ENCODE data around the gene PVR. TPM values are rescaled to one million over a fixed set of nuclear protein-coding genes. Genes with fewer than 3 reads are reported as not detected.

PVR gene
- total and polyA plus RNA-seq, 9 of the 15 experiments (the other 6 are each of a cell fraction or from before 2014, with no cell fraction given), result 0.89 to 14.5 (median 9.8) TPM

GRCh38 chr19:44677019-44677811 is 33.5 kb downstream of the PVR start (continued):
- TF ChIP-seq PRDM10 (IDR thresholded peaks at IDR 0.05; ENCODE audit: partially characterized antibody) (peak; percentile 92), SMARCA4 (IDR thresholded peaks at IDR 0.05) (peak; percentile 69; the same call in 1 of the 2 replicates), XRCC5 (IDR thresholded peaks at IDR 0.05; ENCODE audit: low read depth, low read length) (0 out of 2 replicates have a peak, but pooled peaks have one; percentile 30), ZSCAN29 (IDR thresholded peaks at IDR 0.05) (0 out of 2 replicates have a peak, but pooled peaks have one; percentile 53), NBN (IDR thresholded peaks at IDR 0.05; ENCODE audit: low read depth) (peak; percentile 75; the same call in 1 of the 2 replicates), TEAD1 (CRISPR knock-in tag; IDR thresholded peaks at IDR 0.05) (peak; percentile 57 to 94; a peak in 3 of 4 replicates), ZNF707 (CRISPR knock-in tag; conservative IDR thresholded peaks at IDR 0.05) (peak; percentile 78), FOSL1 (tag; conservative IDR thresholded peaks at IDR 0.05) (peak; percentile 75), ARID1B (IDR thresholded peaks at IDR 0.05) (peak; percentile 53), EP400 (IDR thresholded peaks at IDR 0.05) (0 out of 2 replicates have a peak, but pooled peaks have one; percentile 10), TEAD2 (tag; IDR thresholded peaks at IDR 0.05) (peak; percentile 82), JUND (IDR thresholded peaks at IDR 0.05; ENCODE audit: borderline replicate concordance, low read depth, low read length) (peak; percentile 91), JUND (tag; IDR thresholded peaks at IDR 0.05; ENCODE audit: borderline replicate concordance, low read depth, low read length) (peak; percentile 96), ZFP91 (CRISPR knock-in tag; IDR thresholded peaks at IDR 0.05) (no peak), NFRKB (IDR thresholded peaks at IDR 0.05; ENCODE audit: low read depth) (no peak), GMEB1 (CRISPR knock-in tag; IDR thresholded peaks at IDR 0.05) (no peak), SIN3B (IDR thresholded peaks at IDR 0.05; ENCODE audit: low read depth) (no peak), RBM25 (IDR thresholded peaks at IDR 0.05; ENCODE audit: low read depth, low read length, severe bottlenecking) (peak; percentile 41), HMGXB4 (CRISPR knock-in tag; IDR thresholded peaks at IDR 0.05) (no peak), DPF2 (IDR thresholded peaks at IDR 0.05) (peak; percentile 79)
